HG02759 (cell line): ENCODE data around the gene HBA1.
"Not testable (repeated sequence)": the region's sequence is repeated elsewhere in the genome, so short reads cannot be mapped to it uniquely, and the experiment has no call there.

ENCODE experiments used
- ATAC-seq: cut with Tn5 transposase; IDR thresholded peaks from one replicate; pipeline ENCODE4 v1.9.1; 2021; ENCODE audit warnings: mild to moderate bottlenecking, moderate library complexity; ENCODE audit not compliant: unreplicated experiment

Gene HBA1

GRCh38 chr16:159136-159849 is 17.2 kb upstream of the HBA1 start:
- ATAC-seq = no peak

DNA sequence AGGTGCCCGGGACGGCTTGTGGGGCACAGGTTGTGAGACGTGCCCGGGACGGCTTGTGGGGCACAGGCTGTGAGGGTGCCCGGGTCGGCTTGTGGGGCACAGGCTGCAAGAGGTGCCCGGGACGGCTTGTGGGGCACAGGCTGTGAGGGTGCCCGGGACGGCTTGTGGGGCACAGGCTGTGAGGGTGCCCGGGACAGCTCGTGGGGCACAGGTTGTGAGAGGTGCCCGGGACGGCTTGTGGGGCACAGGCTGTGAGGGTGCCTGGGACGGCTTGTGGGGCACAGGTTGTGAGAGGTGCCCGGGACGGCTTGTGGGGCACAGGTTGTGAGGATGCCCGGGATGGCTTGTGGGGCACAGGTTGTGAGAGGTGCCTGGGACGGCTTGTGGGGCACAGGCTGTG is 16.2 kb upstream of the HBA1 start:
- not testable (repeated sequence) for ATAC-seq

- ATAC-seq = no peak
Observed at GRCh38 chr16:160691-161190, 15.7 kb upstream of the HBA1 start.

DNA sequence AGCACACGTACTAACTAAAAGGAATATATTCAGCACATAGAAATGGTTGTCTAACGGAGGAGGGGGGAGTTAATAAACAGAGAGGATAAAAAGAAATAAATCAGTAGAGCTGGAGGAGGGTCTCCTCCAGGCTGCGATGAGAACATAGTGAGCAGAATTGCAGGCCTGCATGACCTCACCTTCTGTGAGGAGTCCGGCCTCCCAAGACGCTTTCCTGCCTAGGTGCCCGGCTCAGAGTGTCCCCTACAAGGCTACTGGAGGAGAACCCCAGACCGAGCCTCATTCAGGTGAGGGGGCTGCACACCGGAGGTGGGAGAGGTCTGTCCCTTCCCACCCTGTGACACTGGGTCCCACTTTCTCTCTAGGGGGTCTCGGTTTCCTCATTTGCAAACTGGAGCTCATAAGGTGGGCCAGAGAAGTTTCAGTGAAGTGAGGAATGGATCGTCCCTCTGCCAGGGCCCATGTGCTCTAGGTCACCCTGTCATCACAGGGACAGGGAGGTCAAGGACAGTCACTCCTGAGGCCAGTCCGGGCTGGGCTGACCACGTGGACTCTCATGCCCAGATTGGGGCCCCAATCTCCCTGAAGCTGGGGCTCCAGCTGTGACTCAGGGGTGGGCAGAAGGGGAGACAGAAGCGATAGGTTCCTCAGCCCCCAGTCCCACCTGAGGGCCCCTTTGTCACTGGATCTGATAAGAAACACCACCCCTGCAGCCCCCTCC is 14.0 kb upstream of the HBA1 start:
- no peak for ATAC-seq

DNA sequence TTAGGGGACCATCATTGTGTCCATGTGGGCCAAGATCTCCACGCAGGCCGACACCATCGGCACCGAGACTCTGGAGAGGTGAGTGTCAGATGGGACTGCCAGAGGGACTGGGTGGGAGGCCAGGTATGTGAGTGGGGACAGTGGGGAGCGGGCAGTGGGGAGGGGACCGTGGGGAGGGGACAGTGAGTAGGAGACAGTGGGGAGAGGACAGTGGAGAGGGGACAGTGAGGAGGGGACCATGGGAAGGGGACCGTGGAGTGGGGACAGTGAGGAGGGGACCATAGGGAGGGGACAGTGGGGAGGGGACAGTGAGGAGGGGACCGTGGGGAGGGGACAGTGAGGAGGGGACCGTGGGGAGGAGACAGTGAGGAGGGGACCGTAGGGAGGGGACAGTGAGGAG is 13.3 kb upstream of the HBA1 start:
- not testable (repeated sequence) for ATAC-seq

- not testable (repeated sequence) for ATAC-seq
Observed at GRCh38 chr16:163696-164095, 12.8 kb upstream of the HBA1 start.

GRCh38 chr16:164134-164823 is 12.2 kb upstream of the HBA1 start:
- not testable (repeated sequence) for ATAC-seq

GRCh38 chr16:164827-165538 is 11.5 kb upstream of the HBA1 start:
- no peak for ATAC-seq

- no peak for ATAC-seq
Observed at GRCh38 chr16:165539-166374, 10.7 kb upstream of the HBA1 start, which contains the start of gene HBM. HBM (plus strand) TSS chr16:165978; CDS start chr16:165998, 20 bp downstream.

DNA sequence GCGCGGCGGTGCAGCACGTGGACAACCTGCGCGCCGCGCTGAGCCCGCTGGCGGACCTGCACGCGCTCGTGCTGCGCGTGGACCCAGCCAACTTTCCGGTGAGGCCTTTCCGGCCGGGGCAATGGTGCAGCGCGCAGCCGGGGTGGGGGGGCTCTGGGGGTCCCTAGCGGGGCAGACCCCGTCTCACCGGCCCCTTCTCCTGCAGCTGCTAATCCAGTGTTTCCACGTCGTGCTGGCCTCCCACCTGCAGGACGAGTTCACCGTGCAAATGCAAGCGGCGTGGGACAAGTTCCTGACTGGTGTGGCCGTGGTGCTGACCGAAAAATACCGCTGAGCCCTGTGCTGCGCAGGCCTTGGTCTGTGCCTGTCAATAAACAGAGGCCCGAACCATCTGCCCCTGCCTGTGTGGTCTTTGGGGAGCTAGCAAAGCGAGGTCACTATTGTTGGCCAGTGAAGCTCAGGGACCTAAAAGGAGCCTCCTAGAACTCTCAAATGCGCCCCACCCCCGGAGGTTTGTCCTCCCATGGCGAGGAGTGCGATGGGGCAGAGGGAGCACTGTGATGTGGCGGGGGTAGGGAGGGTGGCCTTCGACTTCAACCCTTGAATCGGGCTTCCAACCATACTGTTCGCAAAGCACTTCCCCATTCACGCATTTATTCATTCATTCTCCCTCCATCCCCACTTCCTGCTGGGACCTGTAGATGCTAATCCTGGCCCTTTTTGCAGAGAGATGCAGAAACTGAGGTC is 9.9 kb upstream of the HBA1 start:
- no peak for ATAC-seq

GRCh38 chr16:167122-167690 is 9.3 kb upstream of the HBA1 start:
- no peak for ATAC-seq

- no peak for ATAC-seq
Observed at GRCh38 chr16:168424-168823, 8.1 kb upstream of the HBA1 start.

- no peak for ATAC-seq
Observed at GRCh38 chr16:169014-169413, 7.5 kb upstream of the HBA1 start.

DNA sequence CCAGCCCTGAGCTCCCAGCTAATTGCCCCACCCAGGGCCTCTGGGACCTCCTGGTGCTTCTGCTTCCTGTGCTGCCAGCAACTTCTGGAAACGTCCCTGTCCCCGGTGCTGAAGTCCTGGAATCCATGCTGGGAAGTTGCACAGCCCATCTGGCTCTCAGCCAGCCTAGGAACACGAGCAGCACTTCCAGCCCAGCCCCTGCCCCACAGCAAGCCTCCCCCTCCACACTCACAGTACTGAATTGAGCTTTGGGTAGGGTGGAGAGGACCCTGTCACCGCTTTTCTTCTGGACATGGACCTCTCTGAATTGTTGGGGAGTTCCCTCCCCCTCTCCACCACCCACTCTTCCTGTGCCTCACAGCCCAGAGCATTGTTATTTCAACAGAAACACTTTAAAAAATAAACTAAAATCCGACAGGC is 6.4 kb upstream of the HBA1 start:
- ATAC-seq = not testable (repeated sequence)

GRCh38 chr16:170788-171187 is 5.7 kb upstream of the HBA1 start:
- no peak for ATAC-seq

- not testable (repeated sequence) for ATAC-seq
Observed at GRCh38 chr16:172374-172941, 4.0 kb upstream of the HBA1 start, which contains the start of gene HBA2. HBA2 (plus strand) TSS chr16:172876; CDS start chr16:172913, 37 bp downstream.

GRCh38 chr16:173211-173854 is 3.1 kb upstream of the HBA1 start:
- not testable (repeated sequence) for ATAC-seq
